CD4-positive, alpha-beta T cell treated with Interleukin-6 at 100 ng/mL for 8 hours (primary cell): Measurements from ENCODE around the gene NHSL2.
"Not testable (repeated sequence)": the region's sequence is repeated elsewhere in the genome, so short reads cannot be mapped to it uniquely, and the experiment has no call there.

Experiments used
- DNase-seq: peaks from one replicate; pipeline ENCODE4 v3.0.0-alpha.2; 2020; ENCODE audit warnings: mixed read lengths, low spot score

Gene NHSL2

DNA sequence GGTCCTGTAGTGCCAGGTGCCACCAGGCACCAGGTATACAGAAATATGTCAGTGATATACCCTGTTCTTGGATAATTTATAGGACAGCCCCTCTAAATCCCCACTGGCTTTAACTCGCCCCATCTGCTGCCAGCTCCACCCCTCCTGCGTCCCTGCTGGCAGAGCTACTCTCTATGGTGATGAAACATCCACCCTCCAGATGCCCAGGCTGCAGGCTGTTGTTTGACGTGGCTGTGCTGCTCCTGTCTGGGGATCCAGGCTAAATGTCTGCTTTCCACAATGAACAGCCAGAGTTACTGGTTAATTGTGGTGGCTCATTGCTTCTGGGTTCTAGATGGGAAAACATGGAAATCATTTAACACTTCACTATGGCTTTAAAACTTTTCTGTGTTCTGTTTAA, 12.9 kb downstream of the NHSL2 start:
- DNase-seq = no peak

DNA sequence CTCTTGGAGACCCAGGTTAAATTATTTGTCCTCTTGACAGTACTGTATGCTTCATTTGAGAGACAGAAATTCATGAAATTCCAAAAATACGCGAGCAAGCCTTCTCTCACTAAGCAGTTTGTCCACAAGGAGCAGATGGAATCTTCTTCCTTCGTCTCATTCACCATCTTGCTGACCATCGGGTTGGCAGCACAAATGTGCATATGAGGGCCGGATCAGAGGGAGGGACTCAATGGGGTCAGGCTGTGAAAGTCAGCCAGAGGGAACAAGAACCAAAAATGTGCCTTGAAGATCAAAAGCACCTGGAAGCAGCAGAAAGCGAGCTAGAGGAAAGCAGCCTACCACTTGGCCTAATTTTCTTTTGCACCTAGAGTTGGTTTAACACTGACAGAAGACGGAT, 16.4 kb downstream of the NHSL2 start:
- DNase-seq = no peak

GRCh38 chrX:71928856-71929255, 18.2 kb downstream of the NHSL2 start:
- no peak for DNase-seq

GRCh38 chrX:71930298-71930697, 19.7 kb downstream of the NHSL2 start:
- no peak for DNase-seq

DNA sequence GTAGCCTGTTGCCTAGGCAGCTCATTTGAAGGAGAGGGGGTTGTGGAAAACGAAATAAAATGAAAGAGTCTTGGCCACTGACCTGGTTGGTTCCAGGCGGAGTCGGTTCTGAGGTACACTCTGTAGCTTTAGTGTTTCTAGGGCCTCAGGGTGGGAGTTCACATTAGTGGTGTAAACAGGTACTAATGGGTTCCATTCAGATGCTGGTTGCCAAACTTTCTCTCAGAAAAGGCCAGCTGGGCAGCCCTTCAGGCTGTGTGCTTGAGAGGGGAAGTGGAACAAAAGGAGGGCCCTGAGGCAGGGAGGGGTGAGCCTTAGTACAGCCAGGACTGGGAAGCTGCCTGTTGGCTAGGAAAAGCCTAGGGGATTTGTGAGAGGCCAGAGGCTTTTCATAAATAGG, 24.8 kb downstream of the NHSL2 start:
- DNase-seq = no peak

DNA sequence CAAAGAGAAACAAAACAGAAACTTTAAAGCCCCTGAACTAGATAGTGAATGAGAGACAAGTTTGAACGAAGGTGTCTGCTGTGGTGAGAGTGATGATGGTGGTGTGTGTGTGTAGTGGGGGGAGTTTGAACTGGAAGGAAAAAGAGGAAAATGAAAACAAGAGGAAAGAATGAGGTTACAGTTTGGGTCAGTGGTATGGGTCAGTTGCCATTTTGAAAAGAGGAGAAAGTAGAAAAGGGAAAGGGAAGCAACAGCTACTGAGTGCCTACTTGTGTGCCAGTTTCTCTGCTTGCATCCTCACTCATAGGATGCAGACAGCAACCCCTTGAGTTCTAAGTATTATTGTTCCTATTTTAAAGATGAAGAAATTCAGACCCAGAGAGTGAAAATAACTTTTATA, 26.0 kb downstream of the NHSL2 start:
- DNase-seq = no peak

- DNase-seq = no peak
Measured at GRCh38 chrX:71938371-71938770, 27.7 kb downstream of the NHSL2 start.

DNA sequence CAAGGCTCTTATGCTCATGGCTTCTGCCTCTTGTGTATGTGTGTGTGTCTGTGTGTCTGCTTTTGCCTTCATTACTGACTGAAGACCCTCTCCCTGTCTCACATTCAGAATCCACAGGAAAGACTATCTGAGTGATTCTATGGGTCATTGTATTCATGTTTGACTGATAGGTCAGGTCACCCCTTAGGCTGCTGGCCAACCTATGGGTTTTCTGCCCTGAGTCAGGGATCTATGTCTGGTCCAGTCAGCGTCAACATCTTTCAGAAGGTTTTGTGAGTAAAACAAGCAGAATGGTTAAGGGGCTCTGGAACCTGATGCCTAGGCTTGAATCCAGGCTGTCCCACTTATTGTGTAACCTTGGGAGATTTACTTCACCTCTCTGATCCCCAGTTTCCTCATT, 30.5 kb downstream of the NHSL2 start:
- DNase-seq = no peak

DNA sequence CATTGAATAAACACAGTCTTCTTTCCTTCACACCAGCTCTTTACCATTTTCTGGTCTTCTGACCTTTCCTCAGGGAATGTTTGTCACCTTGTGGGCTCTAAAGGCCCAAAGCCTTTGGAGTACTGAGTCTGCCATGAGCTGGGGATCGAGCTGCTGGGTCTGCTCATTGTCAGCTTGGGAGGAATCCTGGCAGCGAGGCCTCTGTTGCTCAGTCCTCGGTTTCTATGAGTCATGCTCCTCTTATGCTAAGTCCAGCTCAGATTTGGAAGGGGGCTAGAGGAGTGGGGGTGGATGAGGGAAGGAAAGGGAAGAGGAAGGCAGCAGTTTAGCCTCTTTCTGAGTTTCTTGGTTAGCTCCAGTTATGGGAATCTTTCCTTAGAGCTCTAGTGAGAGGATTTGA, 31.1 kb downstream of the NHSL2 start:
- no peak for DNase-seq

DNA sequence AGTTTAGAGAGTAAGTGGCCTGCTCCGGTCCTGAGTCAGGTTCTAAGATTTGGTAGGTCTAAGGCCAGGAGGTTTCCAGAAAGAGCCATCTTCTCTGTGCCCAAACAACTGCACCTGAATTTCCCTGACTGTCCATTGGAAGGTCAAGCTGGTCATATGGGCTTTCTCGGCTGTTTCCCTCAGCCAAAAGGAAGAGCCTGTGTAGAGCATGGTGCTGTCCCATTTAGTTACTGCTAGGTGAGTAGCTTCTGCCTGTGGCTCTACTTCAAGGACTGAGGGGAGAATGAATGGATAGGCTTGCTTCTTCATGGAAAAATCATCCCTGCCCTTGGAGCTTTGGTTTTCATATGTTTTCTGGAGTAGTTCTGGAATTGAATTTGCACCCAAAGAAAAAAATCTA, 33.7 kb downstream of the NHSL2 start:
- DNase-seq = no peak

DNA sequence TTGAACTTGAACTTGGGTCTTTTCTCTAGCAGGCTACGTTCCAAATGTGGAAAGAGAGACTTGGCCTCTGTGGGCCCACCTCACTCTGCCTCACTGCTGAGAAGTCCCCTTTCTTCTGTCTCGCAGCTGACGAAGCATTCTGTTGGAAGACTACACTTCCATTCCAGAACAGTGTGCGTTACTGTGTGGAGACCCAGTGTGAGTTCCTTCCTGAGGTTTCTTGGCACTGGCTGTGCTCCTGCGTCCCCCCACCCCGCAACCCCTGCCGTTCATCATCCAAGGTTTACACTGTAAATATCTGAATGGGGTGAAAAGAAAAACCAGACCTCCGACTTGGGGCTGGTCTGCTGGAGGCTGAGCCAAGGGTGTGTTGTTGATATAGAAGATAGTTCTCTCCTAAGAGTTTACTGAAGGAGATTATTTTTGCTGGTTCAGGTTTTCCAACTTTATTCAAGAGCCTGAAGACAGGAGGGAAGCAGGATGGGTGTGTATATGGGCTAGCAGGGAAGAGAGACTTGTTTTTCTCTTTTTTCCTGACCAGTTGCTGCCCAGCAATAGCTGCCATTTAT, 34.7 kb downstream of the NHSL2 start:
- no peak for DNase-seq

DNA sequence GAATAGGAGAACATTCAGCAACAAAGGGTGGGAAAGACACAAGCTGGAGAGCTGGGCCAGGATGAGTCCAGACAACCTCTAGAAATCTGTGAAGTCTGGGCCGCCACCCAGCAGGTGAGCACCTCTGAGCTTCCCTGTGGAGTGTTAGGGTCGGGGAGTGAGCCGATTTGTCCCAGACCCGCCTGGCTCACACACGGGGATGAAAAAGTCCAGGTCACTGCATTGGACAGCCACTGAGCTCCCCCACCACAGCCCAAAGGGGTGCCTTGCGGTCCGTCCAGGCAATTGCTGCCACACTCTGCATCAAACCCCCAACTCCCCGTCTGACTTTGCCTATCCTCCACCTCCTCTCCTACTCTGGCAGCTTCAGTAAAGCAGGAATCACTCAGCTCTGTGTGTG, 38.7 kb downstream of the NHSL2 start:
- DNase-seq = no peak

- DNase-seq = no peak
Measured at GRCh38 chrX:71949844-71950445, 39.3 kb downstream of the NHSL2 start.

- DNase-seq = no peak
Measured at GRCh38 chrX:71953391-71953790, 42.7 kb downstream of the NHSL2 start.

- DNase-seq = no peak
Measured at GRCh38 chrX:71953946-71954345, 43.3 kb downstream of the NHSL2 start.

GRCh38 chrX:71954458-71954857, 43.8 kb downstream of the NHSL2 start:
- no peak for DNase-seq

- no peak for DNase-seq
Measured at GRCh38 chrX:71955530-71956120, 45.0 kb downstream of the NHSL2 start.

GRCh38 chrX:71958281-71958675, 47.6 kb downstream of the NHSL2 start:
- DNase-seq = no peak

GRCh38 chrX:71964184-71964583, 53.5 kb downstream of the NHSL2 start:
- DNase-seq = not testable (repeated sequence)

DNA sequence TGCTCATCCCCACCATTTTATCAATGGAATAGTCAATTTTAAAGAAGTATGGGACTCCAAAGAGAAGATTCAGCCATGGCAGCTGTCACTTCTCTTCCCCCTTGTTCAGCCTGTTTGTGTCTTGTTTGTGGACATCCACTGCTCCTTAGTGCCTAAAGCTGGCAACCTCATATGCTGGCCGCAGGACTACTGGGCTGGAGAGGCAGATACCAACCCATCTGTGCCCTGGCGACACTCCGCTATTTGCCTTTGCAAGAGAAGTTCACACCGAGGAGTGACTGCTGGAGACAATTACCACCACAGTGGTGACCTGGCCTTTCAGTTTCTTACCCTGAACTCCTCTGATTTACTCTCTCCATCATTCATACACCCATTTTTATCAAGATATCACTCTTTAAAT, 64.3 kb downstream of the NHSL2 start:
- DNase-seq = no peak

- no peak for DNase-seq
Measured at GRCh38 chrX:71976753-71977152, 66.1 kb downstream of the NHSL2 start.

DNA sequence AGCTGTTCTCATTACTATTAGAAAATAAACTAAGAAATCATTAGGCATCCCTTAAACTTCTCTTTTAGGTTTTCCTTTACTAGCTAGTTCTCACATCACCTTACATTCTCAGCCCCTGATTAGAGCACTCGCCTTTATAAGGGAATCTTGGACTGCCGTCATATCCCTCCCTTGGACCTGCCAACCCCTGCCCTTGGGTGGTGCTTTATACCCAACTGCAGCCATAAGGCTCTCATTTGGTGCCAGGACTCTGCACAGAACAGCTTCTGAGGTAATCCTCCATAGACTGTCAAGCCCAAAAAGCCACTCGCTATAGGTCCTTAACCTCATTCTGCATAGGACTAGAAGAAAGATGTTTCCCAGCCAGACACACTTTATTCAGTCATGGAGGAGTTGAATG, 67.5 kb downstream of the NHSL2 start:
- DNase-seq = no peak

GRCh38 chrX:71989768-71990426, 79.3 kb downstream of the NHSL2 start:
- DNase-seq = no peak

DNA sequence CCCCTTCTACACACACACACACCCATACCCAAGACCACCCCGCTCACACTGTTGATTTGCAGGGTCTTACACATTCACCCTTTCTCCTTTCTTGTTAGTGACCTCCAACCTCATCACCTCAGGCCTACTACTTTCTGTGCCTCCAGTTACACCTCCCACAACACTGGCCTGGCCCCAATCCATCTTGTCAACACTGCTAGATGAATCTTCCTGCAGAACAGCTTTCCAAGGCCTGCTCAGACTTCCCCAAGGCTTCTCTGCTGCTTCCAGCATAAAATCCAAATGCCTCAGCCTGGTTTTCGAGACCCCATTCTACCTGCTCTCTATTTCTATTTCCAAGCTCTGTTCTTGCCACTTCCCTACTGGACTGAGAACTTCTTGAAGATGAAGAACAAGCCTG, 79.9 kb downstream of the NHSL2 start:
- no peak for DNase-seq
